ENCODE data around the gene TRAPPC12.
A peak's percentile ranks its signal among the peaks of the same experiment; 100 is the strongest.

Gene TRAPPC12

DNA sequence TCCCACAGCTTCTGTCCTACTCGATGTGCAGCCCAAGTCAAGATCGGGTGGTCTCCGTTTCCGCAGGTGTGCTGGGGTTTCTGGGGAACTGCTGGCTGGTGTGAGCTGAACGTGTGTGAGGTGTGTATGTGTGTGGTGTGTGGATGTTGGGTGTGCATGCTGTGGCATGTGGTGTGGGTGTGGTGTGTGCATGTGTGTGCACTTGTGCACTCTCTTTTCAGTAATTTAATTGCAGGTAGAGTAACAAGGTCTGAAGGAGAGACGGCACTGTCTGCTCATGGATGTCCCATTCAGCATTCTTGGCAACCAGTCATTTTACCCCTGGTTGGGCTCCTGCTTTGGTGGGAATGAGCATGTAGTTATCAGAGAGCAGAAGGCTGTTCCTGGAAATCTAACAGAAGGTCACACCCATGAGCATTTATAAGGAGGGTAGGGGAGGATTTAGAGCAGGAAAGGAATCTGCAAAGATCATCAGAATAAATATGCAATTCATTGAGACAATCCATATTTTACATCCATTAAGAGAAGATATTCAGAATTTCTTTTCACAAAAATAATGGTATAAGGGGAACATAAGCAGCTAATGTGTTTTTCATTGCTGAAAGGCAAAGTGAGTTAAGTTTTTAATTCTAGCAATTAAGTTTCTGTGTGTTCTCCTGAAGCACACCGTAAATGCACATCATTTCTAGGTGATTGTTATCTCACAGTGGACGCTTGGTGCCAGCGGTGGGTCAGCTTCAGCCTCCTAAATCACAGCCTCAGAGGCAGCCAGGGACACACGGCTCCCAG is 79.1 kb downstream of the TRAPPC12 start:
- peaks cover 5% of the 10 kb centered on the region for H3K4me1 Mint-ChIP-seq (ENCODE audit: low read depth)
- H3K4me3 Mint-ChIP-seq, result no peak overlapping the region
- H3K27me3 Mint-ChIP-seq, result no peaks in the 10 kb centered on the region
- H3K36me3 Mint-ChIP-seq, result peaks cover 7% of the 10 kb centered on the region
- H3K9me3 Mint-ChIP-seq (ENCODE audit: low read depth), result no peaks in the 10 kb centered on the region
- H3K27ac Mint-ChIP-seq, result peak overlapping the region; percentile 38

DNA sequence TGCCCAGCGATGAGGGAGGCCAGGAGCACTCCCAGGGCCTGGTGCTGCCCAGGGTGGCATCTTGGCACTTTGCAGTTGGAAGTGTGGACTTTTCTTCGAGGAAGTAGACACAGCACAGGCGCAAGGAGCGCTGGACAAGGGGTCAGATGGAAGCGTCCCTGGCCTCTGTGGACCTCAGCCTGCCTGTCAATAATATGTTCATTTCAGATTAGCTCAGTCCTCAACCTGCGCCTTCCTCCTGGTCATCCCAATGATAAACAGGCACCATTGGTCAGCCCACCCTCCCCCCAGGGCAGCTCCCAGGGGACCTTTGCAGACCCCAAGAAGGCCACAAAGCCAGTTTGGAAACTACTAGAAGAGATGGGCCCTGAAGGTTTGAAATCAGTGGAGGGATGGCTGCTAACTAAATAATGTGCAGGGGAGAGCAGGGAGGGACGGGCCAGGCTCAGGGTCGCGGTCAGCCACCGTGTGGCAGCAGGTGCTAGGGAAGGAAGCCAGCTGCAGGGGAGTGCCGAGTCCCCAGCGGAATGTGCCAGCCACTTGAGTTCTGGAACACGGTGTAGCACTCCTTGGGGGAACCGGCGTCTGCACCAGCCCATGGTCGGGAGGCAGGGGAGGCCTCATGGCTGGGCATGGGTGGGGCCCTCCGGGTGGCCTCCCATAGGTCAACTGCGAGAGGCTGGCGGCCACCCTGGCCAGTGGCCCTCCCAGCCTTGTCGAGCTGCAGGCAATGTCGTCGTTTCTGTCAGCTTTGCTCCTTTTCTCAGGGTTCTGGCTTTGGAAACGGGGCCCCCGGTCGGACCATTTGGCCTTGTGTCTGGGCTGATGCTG is 79.9 kb downstream of the TRAPPC12 start:
- Mint-ChIP-seq H3K4me1 (ENCODE audit: low read depth) (peaks cover 5% of the 10 kb centered on the region), H3K27ac (no peak overlapping the region), H3K27me3 (no peaks in the 10 kb centered on the region), H3K9me3 (ENCODE audit: low read depth) (no peaks in the 10 kb centered on the region), H3K4me3 (no peak overlapping the region), H3K36me3 (peaks cover 6% of the 10 kb centered on the region)

DNA sequence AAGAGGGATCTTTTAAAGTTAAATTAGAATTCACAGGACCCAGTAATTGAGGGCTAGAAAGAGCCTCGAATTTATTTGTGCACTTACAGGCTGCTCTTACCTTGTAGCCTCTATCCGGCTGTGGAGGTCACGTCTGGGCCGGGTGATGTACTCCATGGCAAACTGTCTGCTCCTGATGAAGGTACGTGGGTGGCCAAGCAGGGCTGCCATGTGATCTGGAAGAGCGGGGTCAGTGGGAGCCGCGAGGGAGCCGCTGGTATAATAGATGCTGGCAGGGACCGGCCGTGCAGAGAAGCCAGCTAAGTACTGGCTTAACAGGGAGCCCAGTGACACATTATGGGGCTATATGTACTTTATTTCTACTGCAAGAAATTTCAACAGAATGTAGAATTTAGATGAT is 80.7 kb downstream of the TRAPPC12 start:
- peaks cover 7% of the 10 kb centered on the region for H3K36me3 Mint-ChIP-seq

DNA sequence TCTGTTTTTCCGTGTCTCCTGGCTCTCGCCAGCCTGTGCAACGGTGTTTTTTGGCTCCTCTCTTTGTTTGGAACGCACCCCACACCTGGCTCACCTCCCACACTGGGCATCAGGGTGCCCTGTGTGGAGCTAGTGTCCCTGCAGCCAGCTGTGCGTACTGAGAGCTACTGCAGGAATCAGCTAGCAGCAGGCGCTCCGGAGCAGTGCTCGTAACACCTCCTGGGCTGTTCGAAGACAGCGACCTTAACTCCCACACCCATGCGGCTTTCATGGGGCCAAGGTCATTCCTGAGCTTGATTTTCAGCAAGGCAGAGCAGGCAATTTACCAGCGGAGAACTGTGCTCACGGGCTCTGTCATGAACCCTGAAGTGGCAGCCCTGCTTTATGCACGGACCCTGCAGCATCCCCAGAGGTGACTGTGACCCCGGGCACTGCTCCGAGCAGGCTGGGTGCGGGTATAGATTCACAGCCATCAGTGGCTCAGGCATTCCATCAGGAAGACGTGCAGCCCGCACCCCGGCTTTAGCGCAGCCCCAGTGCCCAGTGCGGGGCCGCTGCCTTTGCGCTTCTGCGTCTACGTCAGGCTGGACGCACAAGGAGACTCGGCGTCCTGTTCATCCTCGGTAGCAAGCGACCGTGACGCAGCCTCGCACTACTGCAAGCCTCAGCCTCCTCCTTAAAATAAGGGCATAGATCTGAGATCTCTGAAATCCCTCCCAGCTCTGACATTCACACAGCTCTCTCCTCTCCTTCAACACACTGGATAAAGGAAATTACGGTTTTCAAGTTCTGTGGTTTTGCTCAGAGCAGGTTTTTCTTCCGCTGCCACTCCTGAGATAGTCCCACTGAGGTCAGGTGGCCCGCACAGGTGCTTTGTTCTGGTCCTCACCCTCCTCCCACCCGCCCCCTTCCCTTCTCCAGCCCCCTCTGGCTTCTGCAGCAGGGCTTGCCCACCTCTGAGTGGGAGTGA is 81.6 kb downstream of the TRAPPC12 start:
- peaks cover 2% of the 10 kb centered on the region for H3K36me3 Mint-ChIP-seq
- peaks cover 5% of the 10 kb centered on the region for H3K4me1 Mint-ChIP-seq (ENCODE audit: low read depth)
- H3K4me3 Mint-ChIP-seq, result no peak overlapping the region
- H3K27ac Mint-ChIP-seq, result no peak overlapping the region
- H3K9me3 Mint-ChIP-seq (ENCODE audit: low read depth), result no peaks in the 10 kb centered on the region
- no peaks in the 10 kb centered on the region for H3K27me3 Mint-ChIP-seq

More for the DNA sequence above, 80.7 kb downstream of the TRAPPC12 start:
- Mint-ChIP-seq H3K4me1 (ENCODE audit: low read depth) (peaks cover 5% of the 10 kb centered on the region), H3K9me3 (ENCODE audit: low read depth) (no peaks in the 10 kb centered on the region), H3K27me3 (no peaks in the 10 kb centered on the region), H3K4me3 (no peak overlapping the region), H3K27ac (no peak overlapping the region)

DNA sequence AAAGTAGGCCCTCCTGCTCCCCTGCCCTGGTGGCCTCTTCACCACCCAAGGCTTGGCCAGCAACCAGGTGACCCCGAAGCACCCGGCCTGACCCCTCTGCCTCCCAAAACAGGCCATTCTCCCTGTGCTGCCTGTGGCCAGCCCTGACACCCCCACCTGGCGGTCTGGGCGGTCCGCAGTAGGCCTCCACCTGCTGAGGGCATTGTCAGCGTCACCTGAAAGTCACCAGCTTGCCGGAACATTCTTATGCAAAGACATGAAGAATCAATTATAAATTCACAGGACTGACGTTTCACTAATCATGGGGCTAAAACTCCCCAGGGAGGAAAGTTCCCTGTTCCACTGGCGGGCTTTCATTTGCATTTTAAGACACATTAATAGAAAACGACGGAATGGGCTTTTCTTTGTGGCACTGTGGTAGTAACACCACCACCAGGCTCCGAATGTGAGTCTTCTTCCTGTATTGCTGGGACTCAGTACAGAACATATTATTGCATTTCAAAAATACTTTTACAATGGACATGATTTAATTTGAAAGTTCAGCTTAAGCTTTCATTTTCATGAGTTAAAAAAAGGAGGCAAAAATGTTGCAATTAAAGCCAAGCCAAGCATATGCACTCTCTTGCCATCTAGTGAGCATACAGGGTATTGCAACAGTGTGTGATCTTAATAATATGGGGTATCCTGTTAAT is 82.5 kb downstream of the TRAPPC12 start:
- peaks cover 2% of the 10 kb centered on the region for H3K36me3 Mint-ChIP-seq
- no peaks in the 10 kb centered on the region for H3K27me3 Mint-ChIP-seq

DNA sequence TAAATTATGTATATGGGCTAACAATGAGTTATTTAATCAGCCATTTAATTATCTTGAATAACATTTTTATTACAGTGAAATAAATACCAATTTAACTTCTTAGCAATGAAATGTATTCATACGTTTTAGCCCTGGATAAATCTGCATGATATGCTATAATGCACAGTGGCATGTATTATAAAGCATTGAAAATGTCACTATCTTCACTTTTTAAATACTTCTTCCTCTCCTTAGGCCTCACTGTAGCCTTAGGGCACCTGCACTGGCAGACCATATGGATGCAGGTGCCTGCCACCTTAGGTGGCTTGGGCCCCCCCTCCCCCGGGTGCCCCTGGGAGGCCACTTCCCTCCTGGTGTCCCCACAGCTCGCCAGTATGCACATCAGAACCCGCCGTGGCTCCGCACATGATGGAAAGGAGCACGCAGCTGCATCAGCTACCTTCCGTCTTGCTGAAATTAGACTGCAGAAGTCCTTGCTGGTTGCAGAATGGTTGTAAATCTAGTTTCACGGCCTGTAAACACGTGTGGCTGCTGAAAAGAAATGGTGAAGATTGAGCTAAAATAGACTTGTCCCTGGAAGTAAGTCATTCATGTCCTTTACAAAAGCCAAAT is 83.1 kb downstream of the TRAPPC12 start:
- H3K9me3 Mint-ChIP-seq (ENCODE audit: low read depth), result no peaks in the 10 kb centered on the region
- no peak overlapping the region for H3K27ac Mint-ChIP-seq
- peaks cover 5% of the 10 kb centered on the region for H3K4me1 Mint-ChIP-seq (ENCODE audit: low read depth)
- no peak overlapping the region for H3K4me3 Mint-ChIP-seq
- no peaks in the 10 kb centered on the region for H3K27me3 Mint-ChIP-seq
- peaks cover 2% of the 10 kb centered on the region for H3K36me3 Mint-ChIP-seq

More for the DNA sequence above, 82.5 kb downstream of the TRAPPC12 start:
- no peak overlapping the region for H3K4me3 Mint-ChIP-seq
- no peaks in the 10 kb centered on the region for H3K9me3 Mint-ChIP-seq (ENCODE audit: low read depth)
- H3K4me1 Mint-ChIP-seq (ENCODE audit: low read depth), result peaks cover 5% of the 10 kb centered on the region
- H3K27ac Mint-ChIP-seq, result no peak overlapping the region

DNA sequence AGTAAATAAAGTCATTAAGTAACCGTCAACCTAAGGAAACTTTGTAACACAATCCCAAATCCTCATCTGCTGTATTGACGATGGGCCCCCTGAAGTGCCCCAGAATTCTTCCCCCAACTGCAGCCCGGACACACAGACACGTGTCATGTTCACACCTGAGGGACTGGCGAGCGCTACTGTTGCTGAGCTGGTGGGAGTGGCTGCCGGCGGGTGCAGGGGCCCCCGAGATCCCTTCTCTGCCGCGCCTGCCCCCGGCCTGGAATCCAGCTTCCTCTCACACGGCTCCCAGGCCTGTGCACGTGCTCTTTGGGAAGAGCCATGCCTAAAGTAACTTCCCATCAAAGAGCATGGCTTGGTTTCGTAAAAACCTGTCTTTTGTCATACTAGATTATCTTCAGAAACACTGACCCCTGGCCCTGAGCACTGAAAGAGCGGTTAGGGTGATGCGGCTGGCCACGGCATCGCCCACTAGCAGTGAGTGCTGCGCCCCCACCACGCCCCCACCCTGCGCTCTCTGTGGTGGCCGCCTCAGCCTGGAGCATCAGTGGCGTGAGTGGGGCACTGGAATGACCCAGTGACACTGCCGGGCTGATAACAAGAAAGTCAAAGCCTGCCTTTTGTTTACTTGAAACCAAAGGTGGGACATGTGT is 83.8 kb downstream of the TRAPPC12 start:
- peaks cover 5% of the 10 kb centered on the region for H3K4me1 Mint-ChIP-seq (ENCODE audit: low read depth)
- peaks cover 2% of the 10 kb centered on the region for H3K36me3 Mint-ChIP-seq
- no peaks in the 10 kb centered on the region for H3K9me3 Mint-ChIP-seq (ENCODE audit: low read depth)
- H3K27me3 Mint-ChIP-seq, result no peaks in the 10 kb centered on the region
- no peak overlapping the region for H3K27ac Mint-ChIP-seq
- no peak overlapping the region for H3K4me3 Mint-ChIP-seq

DNA sequence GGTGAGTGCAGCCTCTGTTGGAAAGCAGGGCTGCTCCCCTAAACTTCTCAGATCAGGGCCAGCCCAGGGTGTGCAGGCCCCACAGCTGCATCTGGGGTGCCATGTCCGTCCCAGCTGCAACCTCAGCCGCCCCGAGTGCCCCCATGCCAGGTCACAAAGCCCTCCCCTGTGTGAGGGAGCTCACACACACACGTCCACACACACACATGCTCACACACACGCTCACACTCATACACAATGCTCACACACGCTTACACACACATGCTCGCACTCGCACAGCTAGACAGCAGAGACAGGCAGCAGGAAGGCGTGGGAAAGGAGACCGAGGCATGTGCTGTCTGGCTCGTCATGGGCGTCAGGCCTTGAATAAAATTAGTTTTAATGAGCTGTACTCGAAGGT is 84.5 kb downstream of the TRAPPC12 start:
- Mint-ChIP-seq H3K27ac (no peak overlapping the region), H3K27me3 (no peaks in the 10 kb centered on the region), H3K9me3 (ENCODE audit: low read depth) (no peaks in the 10 kb centered on the region), H3K36me3 (peaks cover 2% of the 10 kb centered on the region), H3K4me3 (no peak overlapping the region), H3K4me1 (ENCODE audit: low read depth) (peaks cover 5% of the 10 kb centered on the region)

DNA sequence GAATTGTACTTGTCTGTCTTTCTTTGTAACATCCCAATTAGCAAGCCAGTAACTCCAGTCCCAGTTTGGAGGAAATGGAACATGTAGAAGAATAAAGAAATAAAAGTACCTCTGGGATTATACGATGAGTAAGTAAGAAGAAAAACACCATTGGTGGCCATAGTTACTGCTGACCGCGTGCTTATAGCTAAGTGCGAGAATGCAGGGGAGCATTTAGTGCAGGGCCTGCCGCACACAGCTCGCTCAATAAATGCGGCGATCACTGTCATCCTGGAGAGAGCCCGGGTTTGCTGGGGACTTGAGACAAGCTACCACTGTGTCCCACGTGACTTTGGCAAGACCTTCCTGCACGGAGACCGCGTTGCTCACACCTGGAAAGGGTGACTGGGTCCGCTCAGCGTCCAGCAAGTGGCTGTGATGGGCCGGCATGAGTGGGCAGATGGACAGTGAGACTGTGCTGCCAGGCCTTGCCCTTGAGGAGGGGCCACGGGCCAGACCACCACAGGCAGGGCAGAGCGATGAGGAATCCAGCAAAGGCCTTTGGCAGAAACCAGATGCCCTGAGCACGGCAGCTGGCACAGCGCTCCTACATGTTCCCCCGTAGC is 85.0 kb downstream of the TRAPPC12 start:
- H3K4me1 Mint-ChIP-seq (ENCODE audit: low read depth), result peaks cover 5% of the 10 kb centered on the region
- peaks cover 2% of the 10 kb centered on the region for H3K36me3 Mint-ChIP-seq
- H3K4me3 Mint-ChIP-seq, result no peak overlapping the region
- no peaks in the 10 kb centered on the region for H3K27me3 Mint-ChIP-seq
- no peak overlapping the region for H3K27ac Mint-ChIP-seq
- H3K9me3 Mint-ChIP-seq (ENCODE audit: low read depth), result no peaks in the 10 kb centered on the region

DNA sequence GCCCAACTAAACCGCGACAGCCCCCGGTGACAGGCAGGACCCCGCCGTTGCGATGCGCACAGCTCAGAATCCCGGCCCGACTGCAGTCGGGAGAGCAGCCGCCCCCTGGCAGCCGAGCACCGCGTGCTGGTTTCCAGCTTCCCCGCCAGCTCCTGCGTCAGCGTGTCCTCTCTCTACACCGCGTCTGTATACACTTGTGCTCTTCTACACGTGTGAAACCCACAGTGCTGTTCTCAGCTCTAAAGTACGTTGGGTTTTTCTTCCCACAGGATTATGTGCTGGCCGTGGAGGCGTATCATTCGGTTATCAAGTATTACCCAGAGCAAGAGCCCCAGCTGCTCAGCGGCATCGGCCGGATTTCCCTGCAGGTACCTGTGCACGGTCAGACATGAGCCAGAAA is 85.8 kb downstream of the TRAPPC12 start:
- Mint-ChIP-seq H3K36me3 (peaks cover 5% of the 10 kb centered on the region), H3K27ac (no peak overlapping the region), H3K9me3 (ENCODE audit: low read depth) (no peaks in the 10 kb centered on the region), H3K4me3 (no peak overlapping the region), H3K27me3 (no peaks in the 10 kb centered on the region), H3K4me1 (ENCODE audit: low read depth) (peaks cover 5% of the 10 kb centered on the region)

DNA sequence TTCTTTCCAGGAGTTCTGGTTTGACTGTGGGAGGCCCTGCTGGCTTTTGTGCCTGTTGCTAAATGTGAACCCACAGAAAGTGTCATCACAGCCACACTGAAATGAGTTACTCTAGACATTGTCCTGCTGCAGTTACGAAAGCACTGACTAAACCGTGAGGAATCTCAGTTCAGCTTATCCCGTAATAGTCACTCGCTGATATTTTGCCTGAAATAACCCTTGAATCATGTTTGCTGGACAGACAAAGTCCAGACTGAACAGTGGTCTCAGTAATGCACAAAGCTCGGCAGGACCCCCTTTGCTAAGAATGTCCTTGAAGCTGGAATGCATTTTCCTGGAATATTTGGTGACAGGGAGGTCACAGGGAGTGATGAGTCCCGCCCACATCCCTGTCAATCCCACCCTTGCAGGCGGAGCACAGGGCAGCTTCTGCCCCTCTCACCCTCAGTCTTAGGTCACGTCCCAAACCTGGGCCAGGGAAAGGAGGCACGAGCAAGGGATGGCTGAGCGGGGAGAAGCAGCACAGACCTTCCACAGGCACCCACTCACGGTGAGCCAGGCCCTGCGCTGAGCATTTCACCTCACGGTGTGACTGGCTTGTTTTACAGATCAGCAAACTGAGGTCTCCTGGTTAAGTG is 86.5 kb downstream of the TRAPPC12 start:
- H3K4me1 Mint-ChIP-seq (ENCODE audit: low read depth), result peaks cover 5% of the 10 kb centered on the region
- H3K9me3 Mint-ChIP-seq (ENCODE audit: low read depth), result no peaks in the 10 kb centered on the region
- peaks cover 5% of the 10 kb centered on the region for H3K36me3 Mint-ChIP-seq
- no peaks in the 10 kb centered on the region for H3K27me3 Mint-ChIP-seq
- no peak overlapping the region for H3K4me3 Mint-ChIP-seq
- no peak overlapping the region for H3K27ac Mint-ChIP-seq

DNA sequence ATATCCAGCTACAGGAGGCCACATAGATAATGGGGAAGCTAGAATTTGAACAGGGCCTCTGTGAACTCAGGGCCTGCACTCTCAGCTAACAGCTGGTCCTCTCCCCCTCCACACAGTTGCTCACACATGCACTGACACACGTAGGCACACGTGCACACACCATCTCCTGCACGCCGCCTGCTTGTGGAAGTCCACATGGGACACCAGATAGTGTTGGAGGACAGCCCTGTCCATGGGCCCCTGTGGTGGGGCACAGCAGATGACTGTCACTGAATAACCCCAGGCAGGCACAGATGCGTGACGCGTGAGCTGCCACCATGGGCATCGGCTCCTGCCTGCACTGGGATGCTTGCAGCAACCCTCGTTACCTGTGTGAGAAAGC is 87.0 kb downstream of the TRAPPC12 start:
- no peaks in the 10 kb centered on the region for H3K9me3 Mint-ChIP-seq (ENCODE audit: low read depth)
- no peak overlapping the region for H3K4me3 Mint-ChIP-seq
- H3K36me3 Mint-ChIP-seq, result peaks cover 5% of the 10 kb centered on the region
- peaks cover 5% of the 10 kb centered on the region for H3K4me1 Mint-ChIP-seq (ENCODE audit: low read depth)
- H3K27ac Mint-ChIP-seq, result no peak overlapping the region
- no peaks in the 10 kb centered on the region for H3K27me3 Mint-ChIP-seq

DNA sequence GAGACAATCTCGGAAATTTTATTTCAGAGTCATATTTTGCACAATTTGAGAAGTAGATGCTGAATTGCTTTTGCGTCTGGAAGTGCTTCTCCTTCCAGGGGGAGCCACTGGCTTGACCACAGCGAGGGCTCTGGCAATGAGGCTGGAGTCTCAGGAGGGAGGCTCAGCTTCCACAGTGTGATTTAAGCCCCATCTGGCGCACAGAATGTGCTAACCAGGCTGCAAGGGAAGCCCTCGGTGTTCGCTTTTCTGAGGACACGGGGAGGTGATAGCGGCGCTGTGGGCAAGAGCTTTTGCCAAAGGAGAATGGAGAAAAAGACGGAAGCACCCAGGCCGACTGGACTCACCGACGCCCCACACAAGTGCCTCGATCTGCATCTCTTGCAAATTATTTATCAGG is 87.5 kb downstream of the TRAPPC12 start:
- peaks cover 5% of the 10 kb centered on the region for H3K36me3 Mint-ChIP-seq
- H3K27ac Mint-ChIP-seq, result no peak overlapping the region

More for the DNA sequence above, 87.5 kb downstream of the TRAPPC12 start:
- Mint-ChIP-seq H3K4me3 (no peak overlapping the region), H3K4me1 (ENCODE audit: low read depth) (peaks cover 3% of the 10 kb centered on the region), H3K27me3 (no peaks in the 10 kb centered on the region), H3K9me3 (ENCODE audit: low read depth) (no peaks in the 10 kb centered on the region)
